ENCODE data around the gene GLT1D1.

The GLT1D1 gene

GRCh38 chr12:128916425-128916824 is 63.1 kb downstream of the GLT1D1 start:
- no peak for DNase-seq

GRCh38 chr12:128918481-128919260 is 65.4 kb downstream of the GLT1D1 start:
- DNase-seq = no peak

GRCh38 chr12:128920468-128920867 is 67.2 kb downstream of the GLT1D1 start:
- DNase-seq = no peak

- no peak for DNase-seq
Observed at GRCh38 chr12:128928361-128928760, 75.1 kb downstream of the GLT1D1 start.

- no peak for DNase-seq
Observed at GRCh38 chr12:128929057-128929456, 75.8 kb downstream of the GLT1D1 start.

GRCh38 chr12:128930606-128931005 is 77.3 kb downstream of the GLT1D1 start:
- no peak for DNase-seq

- DNase-seq = no peak
Observed at GRCh38 chr12:128932521-128932920, 79.2 kb downstream of the GLT1D1 start.

- no peak for DNase-seq
Observed at GRCh38 chr12:128933039-128933438, 79.8 kb downstream of the GLT1D1 start.

GRCh38 chr12:128933926-128934325 is 80.6 kb downstream of the GLT1D1 start:
- DNase-seq = no peak

GRCh38 chr12:128938886-128939285 is 85.6 kb downstream of the GLT1D1 start:
- DNase-seq = no peak

- no peak for DNase-seq
Observed at GRCh38 chr12:128940090-128940888, 87.0 kb downstream of the GLT1D1 start.

GRCh38 chr12:128940974-128941373 is 87.7 kb downstream of the GLT1D1 start:
- no peak for DNase-seq

GRCh38 chr12:128942960-128943477 is 89.7 kb downstream of the GLT1D1 start:
- no peak for DNase-seq

GRCh38 chr12:128944956-128945355 is 91.7 kb downstream of the GLT1D1 start:
- DNase-seq = no peak

- DNase-seq = no peak
Observed at GRCh38 chr12:128947209-128947608, 93.9 kb downstream of the GLT1D1 start.

- DNase-seq = no peak
Observed at GRCh38 chr12:128949086-128949485, 95.8 kb downstream of the GLT1D1 start.

GRCh38 chr12:128951448-128951847 is 98.2 kb downstream of the GLT1D1 start:
- DNase-seq = no peak

- DNase-seq = no peak
Observed at GRCh38 chr12:128956755-128957154, 103.5 kb downstream of the GLT1D1 start.

- DNase-seq = no peak
Observed at GRCh38 chr12:128959901-128960300, 106.6 kb downstream of the GLT1D1 start.

GRCh38 chr12:128961308-128961902 is 108.1 kb downstream of the GLT1D1 start:
- DNase-seq = no peak

GRCh38 chr12:128961957-128962356 is 108.7 kb downstream of the GLT1D1 start:
- DNase-seq = no peak

- no peak for DNase-seq
Observed at GRCh38 chr12:128966203-128966810, 113.0 kb downstream of the GLT1D1 start.

- no peak for DNase-seq
Observed at GRCh38 chr12:128968668-128969067, 115.4 kb downstream of the GLT1D1 start.
